Activated naive CD4-positive, alpha-beta T cell treated with anti-CD3 and anti-CD28 coated beads for 36 hours (primary cell): Measurements from ENCODE around the gene CCDC154. TPM values are rescaled to one million over a fixed set of nuclear protein-coding genes. Genes with fewer than 3 reads are reported as not detected.

Experiments used
- CTCF ChIA-PET: fragments of 350-600 bp; sonication (Branson Sonifier 250); formaldehyde crosslinking; loops from one replicate; lab custom pipeline; 2021; ENCODE audit warnings: antibody characterized with exemption; lab: Charles Lee
- DNase-seq: peaks from one replicate; pipeline ENCODE4 v3.0.0-alpha.2; 2020
- H3K27ac Mint-ChIP-seq: one replicate; pipeline ENCODE4 v1.8.0; 2021; ENCODE audit warnings: mild to moderate bottlenecking, mixed read lengths
- H3K27me3 Mint-ChIP-seq: one replicate; pipeline ENCODE4 v1.8.0; 2021; ENCODE audit warnings: low read depth, mixed read lengths
- H3K36me3 Mint-ChIP-seq: one replicate; pipeline ENCODE4 v1.8.0; 2021; ENCODE audit warnings: low read depth, mixed read lengths
- H3K4me1 Mint-ChIP-seq: one replicate; pipeline ENCODE4 v1.8.0; 2021; ENCODE audit warnings: low read depth, mixed read lengths
- H3K4me3 Mint-ChIP-seq: one replicate; pipeline ENCODE4 v1.8.0; 2021; ENCODE audit warnings: mild to moderate bottlenecking, moderate library complexity, mixed read lengths
- H3K9me3 Mint-ChIP-seq: one replicate; pipeline ENCODE4 v1.8.0; 2021; ENCODE audit warnings: mixed read lengths
- intact Hi-C: fragments of 100-400 bp; cut with micrococcal nuclease; formaldehyde crosslinking; loops from one replicate; pipeline ENCODE4 v1.15.1; 2023
- total RNA-seq, 2 experiments: library from RNA; stranded (reverse); gene quantifications; one replicate each; pipeline ENCODE4 v1.2.3, GENCODE V29; 2021

Gene CCDC154, protein sequence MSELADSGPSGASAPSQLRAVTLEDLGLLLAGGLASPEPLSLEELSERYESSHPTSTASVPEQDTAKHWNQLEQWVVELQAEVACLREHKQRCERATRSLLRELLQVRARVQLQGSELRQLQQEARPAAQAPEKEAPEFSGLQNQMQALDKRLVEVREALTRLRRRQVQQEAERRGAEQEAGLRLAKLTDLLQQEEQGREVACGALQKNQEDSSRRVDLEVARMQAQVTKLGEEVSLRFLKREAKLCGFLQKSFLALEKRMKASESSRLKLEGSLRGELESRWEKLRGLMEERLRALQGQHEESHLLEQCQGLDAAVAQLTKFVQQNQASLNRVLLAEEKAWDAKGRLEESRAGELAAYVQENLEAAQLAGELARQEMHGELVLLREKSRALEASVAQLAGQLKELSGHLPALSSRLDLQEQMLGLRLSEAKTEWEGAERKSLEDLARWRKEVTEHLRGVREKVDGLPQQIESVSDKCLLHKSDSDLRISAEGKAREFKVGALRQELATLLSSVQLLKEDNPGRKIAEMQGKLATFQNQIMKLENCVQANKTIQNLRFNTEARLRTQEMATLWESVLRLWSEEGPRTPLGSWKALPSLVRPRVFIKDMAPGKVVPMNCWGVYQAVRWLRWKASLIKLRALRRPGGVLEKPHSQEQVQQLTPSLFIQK
- 1 to 10 TPM in 1 of 2 experiments, under 1 TPM in 1; 0.74 to 1.8 TPM for total RNA-seq

GRCh38 chr16:1443980-1444729 is at the start of gene CCDC154:
TSS of gene CCDC154 (minus strand) at chr16:1444556. CDS start at chr16:1444322, 234 bp downstream.
- Mint-ChIP-seq H3K27me3 (no peaks in the 10 kb centered on the region), H3K27ac (no peak within 1 kb of the TSS), H3K4me1 (no peaks in the 10 kb centered on the region), H3K36me3 (no peaks in the 10 kb centered on the region), H3K4me3 (no peak within 1 kb of the TSS), H3K9me3 (no peaks in the 10 kb centered on the region)
- CTCF ChIA-PET: no interaction called here
- no peak for DNase-seq
- intact Hi-C loops: no loop called here

DNA sequence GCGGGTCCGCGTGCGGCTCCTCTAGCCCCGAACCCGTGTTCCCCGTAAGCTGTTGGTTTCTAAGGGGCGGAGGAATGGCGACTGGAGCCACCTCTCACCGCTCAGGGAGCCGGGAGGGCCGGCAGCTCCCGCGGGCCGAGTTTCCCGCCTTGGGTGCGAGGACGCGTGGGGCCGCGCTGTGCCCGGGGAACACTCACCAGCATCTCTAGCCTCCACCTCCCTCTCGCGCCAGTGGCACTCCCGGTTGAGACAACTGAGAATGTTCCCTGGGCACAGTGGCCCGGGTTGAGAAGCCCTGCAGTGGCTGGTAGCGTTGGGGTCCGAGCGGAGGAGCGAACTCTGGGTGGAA is 49.4 kb upstream of the CCDC154 start:
- DNase-seq: no peak
- H3K9me3 Mint-ChIP-seq: no peaks in the 10 kb centered on the region
- CTCF ChIA-PET: no interaction called here

DNA sequence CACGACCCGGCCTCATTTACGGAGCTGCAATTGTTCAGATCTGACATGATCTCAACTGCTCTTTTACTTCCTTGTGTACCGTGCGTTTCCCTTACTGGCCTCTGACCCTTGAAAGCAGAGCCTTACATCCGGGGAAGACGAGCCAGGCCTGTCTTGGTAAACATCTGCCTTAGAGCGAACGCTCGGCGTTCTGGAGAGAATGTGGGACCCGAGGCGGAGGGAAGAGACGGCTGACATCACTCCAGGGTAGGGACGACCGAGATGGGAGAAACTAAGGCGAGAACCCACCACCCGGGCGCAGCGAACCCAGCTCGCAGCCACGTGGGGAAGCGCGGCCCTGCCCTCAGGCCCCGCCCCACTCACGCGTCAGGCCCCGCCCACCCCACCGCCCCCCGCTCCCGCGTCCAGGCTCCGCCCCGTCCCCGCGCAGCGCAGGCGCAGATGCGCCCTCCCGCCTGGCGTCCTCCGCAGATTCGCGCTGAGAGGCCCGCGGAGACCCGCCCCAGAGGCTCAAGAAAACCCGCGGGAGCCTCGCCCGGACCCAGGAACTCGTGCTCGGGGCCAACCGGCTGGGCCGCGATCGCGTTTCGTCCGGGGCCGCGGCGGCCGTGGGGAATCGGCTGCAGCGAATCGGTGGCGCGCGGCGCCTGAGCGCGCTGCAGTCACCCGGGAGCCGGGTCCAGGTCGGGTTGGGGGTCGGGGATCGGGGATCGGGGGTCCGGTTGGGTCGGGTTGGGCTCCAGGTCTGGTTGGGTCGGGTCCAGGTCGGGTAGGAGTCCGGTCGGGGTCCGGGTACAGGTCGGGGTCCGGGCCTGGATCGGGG is 48.8 kb upstream of the CCDC154 start, which contains the start of gene TELO2:
TELO2 (plus strand) TSS at position 438 of the 823 bp plus-strand sequence. CDS start 922 bp downstream, outside the sequence.
- intact Hi-C loops: loop anchor here (1.0 to 10.0 kb wide), 5 partner anchors 18 to 185 kb away; partner anchors contain the start of genes CLCN7, CRAMP1, IFT140 and JPT2
- peaks cover 15% of the 10 kb centered on the region for H3K36me3 Mint-ChIP-seq
- peaks cover 16% of the 10 kb centered on the region for H3K4me1 Mint-ChIP-seq
- CTCF ChIA-PET: no interaction called here
- H3K4me3 Mint-ChIP-seq: peak within 1 kb of the TSS; percentile 90
- no peaks in the 10 kb centered on the region for H3K9me3 Mint-ChIP-seq
- peak within 1 kb of the TSS; percentile 94 for H3K27ac Mint-ChIP-seq
- peak; percentile 85 for DNase-seq
- H3K27me3 Mint-ChIP-seq: no peaks in the 10 kb centered on the region

More for the DNA sequence above, 49.4 kb upstream of the CCDC154 start:
- peaks cover 16% of the 10 kb centered on the region for H3K4me1 Mint-ChIP-seq
- intact Hi-C loops: loop anchor here (1.0 to 10.0 kb wide), 5 partner anchors 18 to 185 kb away; partner anchors contain the start of genes CLCN7, CRAMP1, IFT140 and JPT2
- peaks cover 19% of the 10 kb centered on the region for H3K36me3 Mint-ChIP-seq
- H3K27me3 Mint-ChIP-seq: no peaks in the 10 kb centered on the region
- H3K27ac Mint-ChIP-seq: peak overlapping the region; percentile 69
- H3K4me3 Mint-ChIP-seq: peak overlapping the region; percentile 90

DNA sequence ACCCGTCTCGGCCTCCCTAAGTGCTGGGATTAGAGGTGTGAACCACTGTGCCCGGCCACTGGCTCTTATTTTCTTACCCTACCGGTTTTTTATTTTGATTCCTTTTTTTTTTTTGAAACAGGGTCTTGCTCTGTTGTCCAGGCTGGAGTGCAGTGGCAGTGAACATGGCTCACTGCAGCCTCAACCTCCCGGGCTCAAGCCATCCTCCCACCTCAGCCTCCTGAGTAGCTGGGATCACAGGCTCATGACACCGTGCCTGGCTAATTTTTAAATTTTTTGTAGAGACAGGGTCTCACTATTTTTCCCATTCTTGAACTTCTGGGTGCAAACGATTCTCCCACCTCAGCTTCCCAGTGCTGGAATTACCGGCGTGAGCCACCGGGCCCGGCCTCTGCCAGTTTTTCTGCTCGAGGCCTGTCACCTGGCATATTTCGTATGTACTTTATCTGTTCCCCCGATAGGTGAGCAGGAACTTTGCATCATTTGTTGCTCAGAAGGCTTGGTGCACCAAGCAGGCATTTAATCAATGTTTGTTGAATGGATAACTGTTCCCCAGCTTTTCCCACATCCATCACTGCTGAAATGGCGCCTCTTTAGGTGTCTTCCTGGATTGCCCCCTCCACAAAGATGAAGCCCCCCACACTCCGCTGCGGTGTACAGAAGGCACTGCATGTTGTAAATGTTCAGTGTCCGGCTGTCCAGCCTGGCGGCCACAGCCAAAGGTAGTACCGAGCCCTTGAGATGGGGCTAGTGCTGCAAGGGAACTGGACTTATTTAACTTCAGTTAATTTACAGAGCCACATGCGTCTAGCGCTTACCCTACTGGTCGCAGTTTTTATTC is 47.9 kb upstream of the CCDC154 start:
- Mint-ChIP-seq H3K4me1 (peaks cover 16% of the 10 kb centered on the region), H3K36me3 (peaks cover 14% of the 10 kb centered on the region), H3K27me3 (no peaks in the 10 kb centered on the region), H3K9me3 (no peaks in the 10 kb centered on the region), H3K4me3 (peak overlapping the region; percentile 90), H3K27ac (peak overlapping the region; percentile 94)
- intact Hi-C loops: loop anchor here (2.0 to 10.0 kb wide), 2 partner anchors 50 to 122 kb away; partner anchors contain the start of genes CRAMP1 and IFT140
- DNase-seq: no peak
- CTCF ChIA-PET: interaction anchor here (0.7 kb wide), 1 partner anchor 43 kb away, joined by 5 read pairs; no protein-coding TSS in a partner anchor

DNA sequence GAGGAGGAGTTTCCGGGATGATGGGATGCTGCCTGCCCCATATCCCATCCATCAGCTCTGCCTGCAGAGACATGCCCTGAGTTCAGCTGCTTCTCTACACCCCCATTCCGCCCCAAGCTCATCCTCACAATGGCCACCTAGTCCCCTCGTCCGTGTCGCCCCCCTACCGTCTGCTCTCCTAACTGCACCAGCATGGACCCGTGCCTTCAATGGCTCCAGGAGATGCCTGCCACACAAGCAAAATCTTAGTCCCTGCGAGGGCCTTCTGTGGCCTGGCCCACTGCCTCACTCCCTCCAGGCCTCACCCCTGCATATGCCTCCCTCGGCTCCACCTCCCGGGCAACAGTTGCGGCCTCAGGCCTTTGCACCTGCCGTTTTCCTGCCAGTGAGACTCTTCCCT is 47.0 kb upstream of the CCDC154 start:
- DNase-seq: no peak
- H3K4me1 Mint-ChIP-seq: peaks cover 16% of the 10 kb centered on the region
- H3K27me3 Mint-ChIP-seq: no peaks in the 10 kb centered on the region
- H3K9me3 Mint-ChIP-seq: no peaks in the 10 kb centered on the region
- intact Hi-C loops: loop anchor here (10.0 kb wide), 1 partner anchor 123 kb away; the partner anchor contains the start of genes CRAMP1 and IFT140
- CTCF ChIA-PET: interaction anchor here (0.6 to 0.7 kb wide), 2 partner anchors 44 to 734 kb away, joined by 5 read pairs; no protein-coding TSS in a partner anchor
- no peak overlapping the region for H3K27ac Mint-ChIP-seq
- no peak overlapping the region for H3K4me3 Mint-ChIP-seq
- peaks cover 8% of the 10 kb centered on the region for H3K36me3 Mint-ChIP-seq

- peaks cover 8% of the 10 kb centered on the region for H3K4me1 Mint-ChIP-seq
- H3K9me3 Mint-ChIP-seq: no peaks in the 10 kb centered on the region
- H3K36me3 Mint-ChIP-seq: peaks cover 2% of the 10 kb centered on the region
- no peak overlapping the region for H3K27ac Mint-ChIP-seq
- CTCF ChIA-PET: no interaction called here
- no peaks in the 10 kb centered on the region for H3K27me3 Mint-ChIP-seq
- H3K4me3 Mint-ChIP-seq: no peak overlapping the region
- DNase-seq: no peak
- intact Hi-C loops: no loop called here
Measured at GRCh38 chr16:1489077-1489476, 44.7 kb upstream of the CCDC154 start.

DNA sequence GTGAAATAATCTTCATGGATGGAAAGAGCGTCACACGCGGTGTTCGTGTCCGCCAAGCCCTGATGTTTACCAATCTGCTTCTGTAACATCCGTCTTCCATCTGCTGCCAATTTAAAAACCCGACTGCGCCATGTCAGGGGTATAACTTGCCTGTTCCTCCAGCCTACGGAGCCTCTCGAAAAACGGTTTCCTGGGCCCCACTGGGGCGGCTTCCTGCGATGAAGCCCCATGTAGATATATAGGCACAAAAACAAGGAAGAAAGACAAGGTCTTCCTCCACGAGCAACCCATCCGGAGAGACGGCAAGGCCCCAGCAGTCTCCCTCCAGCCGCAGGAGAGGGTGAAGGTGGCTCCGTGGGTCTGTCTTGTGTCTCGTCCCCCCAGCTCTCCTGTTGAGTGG is 44.3 kb upstream of the CCDC154 start, which contains the start of gene PTX4:
PTX4 (minus strand) TSS at position 326 of the 400 bp plus-strand sequence; CDS start at position 291, 35 bp downstream.
- intact Hi-C loops: no loop called here
- no peak within 1 kb of the TSS for H3K4me3 Mint-ChIP-seq
- DNase-seq: no peak
- H3K36me3 Mint-ChIP-seq: no peaks in the 10 kb centered on the region
- H3K27ac Mint-ChIP-seq: no peak within 1 kb of the TSS
- peaks cover 6% of the 10 kb centered on the region for H3K4me1 Mint-ChIP-seq
- H3K27me3 Mint-ChIP-seq: no peaks in the 10 kb centered on the region
- no peaks in the 10 kb centered on the region for H3K9me3 Mint-ChIP-seq
- CTCF ChIA-PET: no interaction called here

- no peaks in the 10 kb centered on the region for H3K27me3 Mint-ChIP-seq
- no peak for DNase-seq
- no peaks in the 10 kb centered on the region for H3K36me3 Mint-ChIP-seq
- no peaks in the 10 kb centered on the region for H3K9me3 Mint-ChIP-seq
- H3K27ac Mint-ChIP-seq: no peak overlapping the region
- peaks cover 6% of the 10 kb centered on the region for H3K4me1 Mint-ChIP-seq
- H3K4me3 Mint-ChIP-seq: no peak overlapping the region
- CTCF ChIA-PET: no interaction called here
- intact Hi-C loops: no loop called here
Measured at GRCh38 chr16:1488054-1488601, 43.8 kb upstream of the CCDC154 start.

GRCh38 chr16:1487395-1488053 is 43.2 kb upstream of the CCDC154 start:
- no peak overlapping the region for H3K4me3 Mint-ChIP-seq
- H3K4me1 Mint-ChIP-seq: peaks cover 3% of the 10 kb centered on the region
- H3K27me3 Mint-ChIP-seq: no peaks in the 10 kb centered on the region
- DNase-seq: no peak
- no peaks in the 10 kb centered on the region for H3K9me3 Mint-ChIP-seq
- no peaks in the 10 kb centered on the region for H3K36me3 Mint-ChIP-seq
- intact Hi-C loops: no loop called here
- CTCF ChIA-PET: no interaction called here
- no peak overlapping the region for H3K27ac Mint-ChIP-seq
